Kidney (tissue), 14 donors: ENCODE results near the gene CLIC4. TPM values are rescaled to one million over a fixed set of nuclear protein-coding genes. Genes with fewer than 3 reads are reported as not detected.
"Not testable (repeated sequence)": the region's sequence is repeated elsewhere in the genome, so short reads cannot be mapped to it uniquely, and the experiment has no call there.

Experiments used
- DNase-seq, 5 donors: peaks; one replicate each; pipeline ENCODE4 v3.0.0-alpha.2; 2013 to 2020
- FAIRE-seq: peaks from 2 replicates; lab custom pipeline; 2012; peaks lifted over from hg19 to GRCh38; lab: Jason Lieb, UNC
- H3K27ac ChIP-seq, 2 donors: one replicate each; pipeline ENCODE4 v1.7.0; 2013; ENCODE audit warnings: low read depth in 2 of 2, low read length in 2 of 2, inconsistent platforms in 1 of 2
- H3K27me3 ChIP-seq: one replicate; pipeline ENCODE4 v1.7.1; 2013; ENCODE audit warnings: low read length, inconsistent platforms; ENCODE audit not compliant: control insufficient read depth, insufficient read depth
- H3K36me3 ChIP-seq, 3 donors: one replicate each; pipeline versions ENCODE4 v1.7.0 to v1.7.1; 2013; ENCODE audit warnings: low read length in 3 of 3, control low read depth in 1 of 3, inconsistent platforms in 1 of 3; ENCODE audit not compliant: insufficient read depth in 3 of 3, control insufficient read depth in 2 of 3
- H3K4me1 ChIP-seq, 3 donors: one replicate each; pipeline versions ENCODE4 v1.7.0 to v1.7.1; 2013; ENCODE audit warnings: low read length in 3 of 3, inconsistent platforms in 1 of 3, low read depth in 1 of 3; ENCODE audit not compliant: control insufficient read depth in 2 of 3, insufficient read depth in 2 of 3
- H3K4me3 ChIP-seq, 3 donors: one replicate each; pipeline versions ENCODE4 v1.7.0 to v1.8.1; 2013; ENCODE audit warnings: low read length in 3 of 3, control low read depth in 1 of 3, inconsistent platforms in 1 of 3
- H3K9ac ChIP-seq, 3 donors: one replicate each; pipeline versions ENCODE4 v1.7.0 to v1.7.1; 2013; ENCODE audit warnings: low read length in 3 of 3, control low read depth in 1 of 3, inconsistent platforms in 1 of 3
- H3K9me3 ChIP-seq, 3 donors: one replicate each; pipeline versions ENCODE4 v1.7.0 to v1.7.1; 2013; ENCODE audit warnings: low read length in 3 of 3, control low read depth in 1 of 3, inconsistent platforms in 1 of 3; ENCODE audit not compliant: control insufficient read depth in 2 of 3, insufficient read depth in 1 of 3
- CTCF ChIP-seq: IDR thresholded peaks from 3 replicates; pipeline ENCODE4 v1.5.1; 2012; ENCODE audit warnings: mild to moderate bottlenecking, moderate library complexity, borderline replicate concordance; ENCODE audit not compliant: insufficient read depth; ENCODE audit errors: extremely low read depth
- intact Hi-C: fragments of 100-400 bp; cut with DNase I; formaldehyde crosslinking; loops from one replicate; pipeline ENCODE4 v1.11.1; 2022
- polyA plus RNA-seq: library from polyadenylated mRNA; stranded (reverse); fragments of 350-450 nt; fragmentation: Illumina TruSeq; extraction: RNeasy Lipid Tissue Mini Kit (QIAGEN cat#74804); gene quantifications from one replicate; pipeline ENCODE4 v1.2.3, GENCODE V29; 2014; ENCODE audit warnings: low read depth, low replicate concordance; ENCODE audit not compliant: insufficient read depth
- total RNA-seq: library from RNA; stranded (reverse); fragmentation: NEBNext Ultra II Directional; extraction: Animal tissue kit (Norgen Biotek cat#: 25700); gene quantifications from one replicate; pipeline ENCODE4 v1.2.1, GENCODE V29; 2021
- donor health status: control.
- donor health status: control.
- donor health status: control.
- donor health status: control.
- donor health status: control.
- donor health status: DM: yes; HTN: yes; CAD: no.
- donor health status: Normal renal cell carcinoma (clear cell type).

CLIC4 gene
- total and polyA plus RNA-seq, 2 donors from 2014 or later = 72.7 to 315 TPM

DNA sequence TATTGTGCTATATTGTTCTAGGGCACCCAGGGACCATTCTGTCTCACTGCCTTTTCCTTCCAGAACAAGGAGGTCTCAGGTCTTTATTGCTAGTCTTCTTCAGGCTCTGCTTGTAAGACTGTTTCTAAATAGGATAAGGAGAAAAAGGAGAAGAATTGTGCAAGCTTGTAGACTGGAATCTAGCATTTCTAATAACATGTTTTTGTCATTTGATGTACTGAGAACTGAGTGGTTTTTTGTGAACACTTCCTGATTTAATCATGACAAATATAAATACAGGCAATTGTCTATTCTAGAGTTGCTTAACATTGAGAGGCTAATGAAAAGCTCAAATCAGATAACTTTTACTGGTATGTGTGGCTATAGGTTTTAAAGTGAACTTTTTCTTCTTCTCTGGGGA, 77.6 kb downstream of the CLIC4 start:
- FAIRE-seq (no peak), DNase-seq (no peak)
- Histone ChIP-seq H3K4me3 (no peak overlapping the region), H3K27me3 (no peaks in the 10 kb centered on the region), H3K9me3 (no peaks in the 10 kb centered on the region), H3K9ac (no peak overlapping the region), H3K27ac (no peak overlapping the region), H3K4me1 (no peaks in the 10 kb centered on the region), H3K36me3 (no peaks in the 10 kb centered on the region)
- intact Hi-C loops = no loop called here
- TF ChIP-seq CTCF = no peak

DNA sequence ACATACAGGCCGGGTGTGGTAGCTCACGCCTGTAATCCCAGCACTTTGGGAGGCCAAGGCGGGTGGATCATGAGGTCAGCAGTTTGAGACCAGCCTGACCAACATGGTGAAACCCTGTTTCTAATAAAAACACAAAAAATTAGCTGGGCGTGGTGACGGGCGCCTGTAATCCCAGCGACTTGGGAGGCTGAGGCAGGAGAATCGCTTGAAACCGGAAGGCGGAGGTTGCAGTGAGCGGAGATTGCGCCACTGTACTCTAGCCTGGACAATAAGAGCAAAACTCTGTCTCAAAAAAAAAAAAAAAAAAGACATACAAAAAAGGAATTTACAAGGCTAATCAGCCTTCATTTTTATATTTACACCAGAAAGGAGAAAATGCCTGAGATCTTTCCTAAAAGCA, 78.2 kb downstream of the CLIC4 start:
- H3K4me3 ChIP-seq, DNase-seq, H3K27me3 ChIP-seq, H3K9me3 ChIP-seq, FAIRE-seq, H3K27ac ChIP-seq, H3K36me3 ChIP-seq, intact Hi-C loops, H3K9ac ChIP-seq, H3K4me1 ChIP-seq: not testable (repeated sequence)

- DNase-seq (no peak), FAIRE-seq (no peak)
- H3K27me3 ChIP-seq = no peaks in the 10 kb centered on the region
- peaks cover 0 to 5% (median 2%) of the 10 kb centered on the region in 3 donors for H3K4me1 ChIP-seq
- H3K9ac ChIP-seq = no peak overlapping the region
- no peak overlapping the region for H3K4me3 ChIP-seq
- intact Hi-C loops = no loop called here
- no peak overlapping the region for H3K27ac ChIP-seq
- H3K36me3 ChIP-seq = no peaks in the 10 kb centered on the region
- no peak for TF ChIP-seq CTCF
- no peaks in the 10 kb centered on the region for H3K9me3 ChIP-seq
These were observed 79.9 kb downstream of the CLIC4 start for GRCh38 chr1:24825174-24825573.

DNA sequence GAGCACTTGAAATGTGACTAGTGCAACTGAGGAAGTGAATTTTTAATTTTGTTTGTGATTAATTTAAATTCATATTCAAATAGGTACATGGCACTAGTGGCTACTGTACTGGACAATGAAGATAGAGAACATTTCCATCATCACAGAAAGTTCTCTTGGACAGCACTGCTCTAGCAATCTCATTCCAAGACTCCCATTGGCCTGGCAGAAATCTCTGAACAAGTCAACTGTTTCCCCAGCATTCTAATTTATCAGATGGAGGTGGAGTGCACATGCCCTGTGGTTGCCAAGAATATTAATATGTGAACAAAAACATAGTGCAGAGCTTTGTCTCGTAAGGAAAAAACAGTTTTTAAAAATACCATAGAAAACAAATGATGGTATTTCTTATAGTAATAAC, 81.3 kb downstream of the CLIC4 start:
- no peaks in the 10 kb centered on the region for H3K36me3 ChIP-seq
- no peak for DNase-seq
- no peak overlapping the region for H3K4me3 ChIP-seq
- FAIRE-seq = no peak
- no peaks in the 10 kb centered on the region for H3K27me3 ChIP-seq
- intact Hi-C loops = no loop called here
- peaks cover 2 to 10% (median 2%) of the 10 kb centered on the region in 3 donors for H3K4me1 ChIP-seq
- H3K27ac ChIP-seq = no peak overlapping the region
- H3K9ac ChIP-seq = no peak overlapping the region
- TF ChIP-seq CTCF = no peak
- no peaks in the 10 kb centered on the region for H3K9me3 ChIP-seq
